Stimulated activated CD8-positive, alpha-beta memory T cell treated with anti-CD3 and anti-CD28 coated beads, Interleukin-12 subunit alpha, Interleukin-12 subunit beta, amount 100 ng/mL, for 4 hours (primary cell): ENCODE results near the gene CPSF4L.

Experiments
- DNase-seq: peaks from one replicate; pipeline ENCODE4 v3.0.0-alpha.2; 2020; ENCODE audit warnings: low read depth

Gene CPSF4L

DNA sequence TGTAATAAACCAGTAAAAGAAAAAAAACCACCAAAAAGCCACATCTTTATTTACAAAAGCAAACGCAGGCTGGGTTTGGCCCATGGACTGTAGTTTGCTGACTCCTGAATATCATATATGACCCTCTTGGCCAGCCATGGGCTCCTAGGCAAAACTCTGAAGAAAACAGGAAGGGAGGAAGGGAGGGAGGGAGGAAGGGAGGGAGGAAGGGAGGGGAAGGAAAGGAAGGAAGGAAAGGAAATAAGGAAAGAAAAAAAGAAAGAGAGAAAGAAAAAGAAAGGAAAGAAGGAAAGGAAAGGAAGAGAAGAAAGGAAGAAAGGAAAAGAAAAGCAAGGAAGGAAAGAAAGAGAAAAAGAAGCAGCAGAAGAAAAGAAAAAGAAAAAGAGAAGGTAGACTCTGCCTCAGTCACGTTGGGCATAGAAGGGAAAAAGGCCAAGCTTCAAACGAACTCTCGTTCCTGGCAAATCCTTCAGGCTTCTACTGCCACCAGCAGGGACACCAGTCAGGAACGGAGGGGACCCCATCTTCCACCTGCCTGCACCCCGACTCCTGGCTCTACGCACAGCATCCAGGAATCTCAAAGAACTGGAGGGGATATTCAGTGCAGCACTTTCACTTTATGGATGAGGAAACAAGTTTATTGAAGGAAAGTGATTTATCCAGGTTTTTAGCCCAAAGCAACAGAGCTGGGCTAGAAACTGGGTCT is 28.0 kb upstream of the CPSF4L start:
- no peak for DNase-seq

GRCh38 chr17:73288534-73289302 is 27.0 kb upstream of the CPSF4L start:
- DNase-seq: no peak

- DNase-seq: no peak
These were observed 25.2 kb upstream of the CPSF4L start for GRCh38 chr17:73286863-73287296.

DNA sequence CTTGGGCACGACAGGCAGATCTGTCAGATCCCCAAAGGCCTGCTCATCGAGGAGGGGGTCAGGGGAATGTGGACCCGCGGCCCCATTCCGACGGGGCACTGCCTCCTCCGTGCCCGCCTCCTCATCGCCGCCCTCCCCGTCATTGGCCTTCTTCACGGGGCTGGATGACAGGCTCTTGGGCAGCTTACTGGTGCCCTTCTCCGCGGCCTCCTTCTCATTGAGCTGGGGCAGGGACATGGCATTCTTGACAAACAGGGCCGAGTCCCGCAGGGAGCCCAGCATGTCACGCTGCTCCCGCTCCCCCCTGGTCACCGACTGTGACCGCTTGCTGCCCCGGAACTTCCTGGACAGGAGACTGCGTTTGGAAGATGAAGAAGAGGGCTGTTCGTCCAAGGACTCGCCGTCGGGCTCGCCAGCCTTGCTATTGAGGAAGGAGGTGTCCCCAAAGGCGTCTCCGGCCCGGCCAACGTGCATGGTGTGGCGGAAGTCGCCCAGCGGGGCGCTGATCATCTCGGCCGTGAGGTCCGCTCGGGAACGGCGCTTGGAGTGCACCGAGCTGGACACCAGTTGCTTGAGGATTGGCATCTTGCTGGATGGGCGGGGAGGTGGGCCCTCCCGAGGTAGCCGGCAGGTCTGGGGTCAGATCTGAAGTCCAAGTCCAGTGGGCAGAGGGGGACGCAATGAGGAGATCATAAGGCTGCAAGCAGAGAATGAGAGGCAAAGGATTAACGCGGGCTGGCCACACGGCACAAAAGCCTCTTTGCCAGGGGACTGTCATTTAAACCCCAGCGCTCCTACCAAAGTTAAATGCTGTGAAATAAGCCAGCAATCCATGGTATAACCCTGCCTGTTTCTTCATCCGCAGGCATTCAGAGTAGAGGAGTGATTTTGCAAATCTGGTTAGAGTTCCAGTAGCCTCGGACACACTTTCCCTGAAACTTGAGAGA is 24.5 kb upstream of the CPSF4L start:
- no peak for DNase-seq

- DNase-seq: no peak
These were observed 23.9 kb upstream of the CPSF4L start for GRCh38 chr17:73285603-73285908.

DNA sequence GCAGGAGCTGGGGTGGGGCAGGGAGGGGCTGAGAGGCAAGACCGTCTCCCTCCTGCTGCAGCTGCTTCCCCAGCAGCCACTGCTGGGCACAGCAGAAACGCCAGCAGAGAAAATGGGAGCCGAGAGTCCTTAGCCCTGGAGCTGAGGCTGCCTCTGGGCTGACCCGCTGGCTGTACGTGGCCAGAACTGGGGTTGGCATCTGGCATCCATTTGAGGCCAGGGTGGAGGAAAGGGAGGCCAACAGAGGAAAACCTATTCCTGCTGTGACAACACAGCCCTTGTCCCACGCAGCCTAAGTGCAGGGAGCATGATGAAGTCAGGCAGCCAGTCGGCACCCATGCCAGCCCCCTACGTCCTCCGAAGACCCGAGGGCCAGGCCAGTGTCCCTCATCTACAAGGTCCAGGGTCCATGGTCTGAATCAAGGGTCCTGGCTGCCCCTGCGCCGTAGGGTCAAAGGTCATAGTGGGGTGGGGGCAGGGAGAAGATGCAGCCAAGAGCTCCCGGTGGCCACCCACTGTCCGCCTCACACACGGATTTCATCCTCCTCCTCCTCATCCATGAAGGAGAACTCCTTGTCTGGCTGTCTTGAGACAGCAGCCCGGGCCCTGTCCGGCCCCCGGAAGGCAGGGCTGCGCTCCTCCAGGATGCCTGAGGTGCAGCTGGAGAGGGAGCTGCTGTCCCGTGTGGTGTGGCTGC is 23.4 kb upstream of the CPSF4L start:
- DNase-seq: no peak

DNA sequence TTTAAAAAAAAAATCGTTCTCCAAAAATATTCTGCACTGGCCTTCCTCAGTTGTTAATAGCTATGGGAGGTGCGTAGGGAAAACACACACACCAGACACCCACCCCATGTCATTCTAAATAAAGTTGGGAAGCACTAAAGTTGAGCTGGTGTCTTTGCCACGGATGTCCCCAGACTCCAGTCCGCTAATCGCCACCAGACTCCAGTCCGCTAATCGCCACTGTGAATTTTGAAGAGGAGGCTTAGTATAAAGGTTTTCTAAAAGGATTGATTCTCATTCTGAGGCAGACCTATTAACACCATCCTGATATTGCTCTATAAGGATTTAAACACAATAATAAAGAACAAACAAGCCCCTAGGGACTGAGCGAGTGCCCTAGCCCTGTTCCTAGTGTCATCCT is 22.7 kb upstream of the CPSF4L start:
- no peak for DNase-seq

GRCh38 chr17:73283841-73284282 is 22.2 kb upstream of the CPSF4L start:
- no peak for DNase-seq

- no peak for DNase-seq
These were observed 21.6 kb upstream of the CPSF4L start for GRCh38 chr17:73283250-73283649.

- no peak for DNase-seq
These were observed 20.9 kb upstream of the CPSF4L start for GRCh38 chr17:73282629-73283028.

GRCh38 chr17:73281928-73282327 is 20.2 kb upstream of the CPSF4L start:
- no peak for DNase-seq

DNA sequence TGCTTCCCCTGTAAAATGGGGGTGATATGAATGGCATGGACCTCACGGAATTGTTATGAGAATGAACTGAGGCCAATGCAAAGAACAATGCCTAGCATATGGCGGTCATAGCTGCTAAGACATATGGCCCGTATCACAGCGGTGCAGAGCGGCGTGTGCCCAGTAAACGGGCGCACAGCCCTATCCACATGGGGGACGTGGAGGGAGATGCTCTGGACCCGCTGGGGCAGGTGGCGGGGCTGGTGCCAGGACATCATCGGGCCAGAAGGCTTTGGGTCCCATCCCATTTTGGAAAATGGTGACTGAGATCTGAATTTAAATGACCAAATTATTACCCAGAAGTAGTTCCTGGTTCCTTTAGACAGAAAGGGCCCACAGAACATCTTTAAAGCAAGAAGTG is 18.5 kb upstream of the CPSF4L start:
- no peak for DNase-seq

GRCh38 chr17:73279704-73280103 is 18.0 kb upstream of the CPSF4L start:
- DNase-seq: no peak

- DNase-seq: no peak
These were observed 17.1 kb upstream of the CPSF4L start for GRCh38 chr17:73278465-73279453.

DNA sequence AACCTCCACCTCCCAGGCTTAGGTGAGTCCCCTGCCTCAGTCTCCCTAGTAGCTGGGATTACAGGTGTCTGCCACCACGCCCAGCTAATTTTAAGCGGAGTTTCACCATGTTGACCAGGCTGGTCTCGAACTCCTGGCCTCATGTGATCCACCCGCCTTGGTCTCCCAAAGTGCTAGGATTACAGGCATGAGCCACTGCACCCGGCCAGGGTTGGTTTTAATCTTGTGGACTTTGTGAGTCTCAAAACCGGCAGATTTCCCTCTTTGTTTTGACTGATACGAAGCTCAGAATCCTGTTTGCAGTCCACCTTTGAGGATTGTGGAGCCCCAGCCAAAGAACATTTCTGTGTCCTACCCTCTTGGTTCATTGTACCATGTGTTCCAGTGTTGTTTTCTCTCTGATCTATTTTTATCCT is 16.4 kb upstream of the CPSF4L start:
- no peak for DNase-seq

DNA sequence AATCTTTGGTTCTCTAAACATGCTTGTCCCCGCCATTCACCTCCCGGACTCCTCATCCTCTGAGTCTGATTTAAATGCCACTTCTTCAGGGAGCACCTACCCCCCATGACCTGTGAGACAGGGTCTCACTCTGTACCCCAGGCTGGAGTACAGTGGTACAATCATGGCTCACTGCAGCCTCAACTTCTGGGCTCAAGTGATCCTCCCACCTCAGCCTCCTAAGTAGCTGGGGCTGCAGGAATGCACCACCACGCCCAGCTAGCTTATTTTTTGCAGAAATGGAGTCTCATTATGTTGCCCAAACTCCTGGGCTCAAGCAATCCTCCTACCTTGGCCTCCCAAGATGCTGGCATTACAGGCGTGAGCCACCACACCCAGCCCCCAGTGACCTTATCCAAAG is 12.8 kb upstream of the CPSF4L start:
- DNase-seq: no peak

DNA sequence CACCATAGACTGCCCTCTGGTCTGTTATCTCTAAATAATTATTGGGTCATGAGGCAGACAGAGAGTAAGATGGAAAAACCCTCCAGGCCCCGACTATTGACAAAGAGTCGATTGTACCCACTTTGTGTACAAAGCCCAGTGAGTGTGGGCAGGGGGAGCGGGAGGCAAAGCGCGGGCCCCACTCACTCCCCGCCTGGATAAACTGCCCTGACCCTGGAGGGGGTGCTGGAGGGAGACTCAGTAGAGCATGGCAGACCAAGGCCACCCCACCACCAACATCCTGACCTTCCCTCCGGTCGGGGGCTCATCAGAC is 11.2 kb upstream of the CPSF4L start:
- no peak for DNase-seq

- no peak for DNase-seq
These were observed 9.4 kb upstream of the CPSF4L start for GRCh38 chr17:73271072-73271471.

GRCh38 chr17:73269791-73270190 is 8.1 kb upstream of the CPSF4L start:
- DNase-seq: no peak

GRCh38 chr17:73269329-73269615 is 7.6 kb upstream of the CPSF4L start:
- DNase-seq: no peak
